BLaER1 treated with 17β-estradiol and CSF1 and Interleukin-3, amounts not matched to agents 10 nM and 100 nM (cell line): Measurements from ENCODE around the gene MAML3.

Experiments
- H3K27ac ChIP-seq, 11 experiments: shearing (Covaris generic); formaldehyde crosslinking; 2 replicates each; pipeline ENCODE4 v1.8.1; 2022
- H3K27me3 ChIP-seq, 11 experiments: shearing (Covaris generic); formaldehyde crosslinking; 2 replicates each; pipeline ENCODE4 v1.8.1; 2022
- H3K36me3 ChIP-seq, 11 experiments: shearing (Covaris generic); formaldehyde crosslinking; 2 replicates each; pipeline ENCODE4 v1.8.1; 2022
- H3K4me1 ChIP-seq, 10 experiments: shearing (Covaris generic); formaldehyde crosslinking; 2 replicates each; pipeline ENCODE4 v1.8.1; 2022
- H3K4me2 ChIP-seq, 11 experiments: shearing (Covaris generic); formaldehyde crosslinking; 2 replicates each; pipeline ENCODE4 v1.8.1; 2022
- H3K4me3 ChIP-seq, 10 experiments: shearing (Covaris generic); formaldehyde crosslinking; 2 replicates each; pipeline ENCODE4 v1.8.1; 2022
- H3K9ac ChIP-seq, 11 experiments: shearing (Covaris generic); formaldehyde crosslinking; 2 replicates each; pipeline ENCODE4 v1.8.1; 2022
- H3K9me3 ChIP-seq, 11 experiments: shearing (Covaris generic); formaldehyde crosslinking; replicated peaks in 1 of 11; 2 replicates each; pipeline ENCODE4 v1.8.1; 2022
- H4K20me1 ChIP-seq, 11 experiments: shearing (Covaris generic); formaldehyde crosslinking; 2 replicates each; pipeline ENCODE4 v1.8.1; 2022
- Cebpa-rat ChIP-seq, 11 experiments: shearing (Covaris generic); IDR thresholded peaks; 2 replicates each; pipeline ENCODE4 v1.8.1; 2022

Gene MAML3

GRCh38 chr4:139779691-139780090 lies 374.3 kb downstream of the MAML3 start:
- Histone ChIP-seq H4K20me1 (no peaks in the 10 kb centered on the region), H3K4me2 (no peak overlapping the region), H3K4me3 (no peak overlapping the region), H3K9ac (no peak overlapping the region), H3K4me1 (peaks cover 0 to 17% (median 9%) of the 10 kb centered on the region in 10 experiments; a peak in 12 of 20 replicates), H3K27me3 (no peaks in the 10 kb centered on the region), H3K27ac (no peak overlapping the region), H3K36me3 (peaks cover 0 to 21% (median 7%) of the 10 kb centered on the region in 11 experiments; a peak in 6 of 22 replicates), H3K9me3 (peaks cover 0 to 8% (median 0%) of the 10 kb centered on the region in 11 experiments; a peak in 2 of 22 replicates)
- no peak for TF ChIP-seq Cebpa-rat (IDR thresholded peaks at IDR 0.05)

- H3K27ac ChIP-seq = no peak overlapping the region
- no peaks in the 10 kb centered on the region for H3K27me3 ChIP-seq
- H3K4me2 ChIP-seq = no peak overlapping the region
- H3K9ac ChIP-seq = no peak overlapping the region
- H4K20me1 ChIP-seq = no peaks in the 10 kb centered on the region
- H3K9me3 ChIP-seq = peaks cover 0 to 8% (median 0%) of the 10 kb centered on the region in 11 experiments; a peak in 2 of 22 replicates
- H3K4me3 ChIP-seq = no peak overlapping the region
- TF ChIP-seq Cebpa-rat (IDR thresholded peaks at IDR 0.05) = no peak
- peaks cover 0 to 20% (median 7%) of the 10 kb centered on the region in 10 experiments; a peak in 7 of 20 replicates for H3K4me1 ChIP-seq
- peaks cover 0 to 5% (median 0%) of the 10 kb centered on the region in 11 experiments; a peak in 3 of 22 replicates for H3K36me3 ChIP-seq
Measured at GRCh38 chr4:139777757-139778156, 376.2 kb downstream of the MAML3 start.

GRCh38 chr4:139776235-139776634 lies 377.7 kb downstream of the MAML3 start:
- Histone ChIP-seq H3K27ac (no peak overlapping the region), H3K9me3 (peaks cover 0 to 12% (median 0%) of the 10 kb centered on the region in 11 experiments; a peak in 2 of 22 replicates), H3K4me1 (peaks cover 0 to 23% (median 9%) of the 10 kb centered on the region in 10 experiments; a peak in 10 of 20 replicates), H3K4me2 (peak overlapping the region in 3 of 11 experiments; percentile 0 to 45 (median 17); a peak in 2 of 22 replicates), H4K20me1 (no peaks in the 10 kb centered on the region), H3K9ac (no peak overlapping the region), H3K36me3 (peaks cover 0 to 5% (median 0%) of the 10 kb centered on the region in 11 experiments; a peak in 3 of 22 replicates), H3K27me3 (no peaks in the 10 kb centered on the region), H3K4me3 (no peak overlapping the region)
- no peak for TF ChIP-seq Cebpa-rat (IDR thresholded peaks at IDR 0.05)

GRCh38 chr4:139774759-139775487 lies 379.1 kb downstream of the MAML3 start:
- TF ChIP-seq Cebpa-rat (IDR thresholded peaks at IDR 0.05) = no peak
- Histone ChIP-seq H3K4me1 (peaks cover 9 to 36% (median 22%) of the 10 kb centered on the region in 10 experiments; a peak in 19 of 20 replicates), H3K9me3 (peaks cover 0 to 10% (median 3%) of the 10 kb centered on the region in 11 experiments; a peak in 5 of 22 replicates), H4K20me1 (no peaks in the 10 kb centered on the region), H3K27ac (no peak overlapping the region), H3K4me3 (no peak overlapping the region), H3K27me3 (no peaks in the 10 kb centered on the region), H3K36me3 (peaks cover 0 to 8% (median 0%) of the 10 kb centered on the region in 11 experiments; a peak in 3 of 22 replicates), H3K9ac (no peak overlapping the region), H3K4me2 (no peak overlapping the region)

- no peak overlapping the region for H3K4me3 ChIP-seq
- TF ChIP-seq Cebpa-rat (IDR thresholded peaks at IDR 0.05) = no peak
Measured at GRCh38 chr4:139773560-139774318, 380.2 kb downstream of the MAML3 start.

GRCh38 chr4:139770361-139770760 lies 383.6 kb downstream of the MAML3 start:
- H3K36me3 ChIP-seq = peaks cover 0 to 10% (median 0%) of the 10 kb centered on the region in 11 experiments; a peak in 6 of 22 replicates
- H3K9me3 ChIP-seq = peaks cover 0 to 20% (median 11%) of the 10 kb centered on the region in 11 experiments; a peak in 8 of 22 replicates
- H3K4me1 ChIP-seq = peaks cover 52 to 75% (median 58%) of the 10 kb centered on the region in 10 experiments
- no peaks in the 10 kb centered on the region for H3K27me3 ChIP-seq
- H3K4me3 ChIP-seq = no peak overlapping the region
- no peaks in the 10 kb centered on the region for H4K20me1 ChIP-seq
- H3K27ac ChIP-seq = peak overlapping the region in 5 of 11 experiments; percentile 3 to 31 (median 5); a peak in 4 of 22 replicates
- H3K4me2 ChIP-seq = peak overlapping the region in 10 of 11 experiments; percentile 8 to 44 (median 36); a peak in 20 of 22 replicates
- H3K9ac ChIP-seq = no peak overlapping the region
- no peak for TF ChIP-seq Cebpa-rat (IDR thresholded peaks at IDR 0.05)

More at GRCh38 chr4:139773560-139774318, 380.2 kb downstream of the MAML3 start:
- Histone ChIP-seq H3K4me1 (peaks cover 19 to 43% (median 31%) of the 10 kb centered on the region in 10 experiments), H3K4me2 (peak overlapping the region in 1 of 11 experiments; percentile 8; a peak in 2 of 22 replicates), H3K27me3 (no peaks in the 10 kb centered on the region), H3K9ac (no peak overlapping the region), H3K36me3 (peaks cover 0 to 10% (median 0%) of the 10 kb centered on the region in 11 experiments; a peak in 6 of 22 replicates), H3K9me3 (peaks cover 0 to 17% (median 8%) of the 10 kb centered on the region in 11 experiments; a peak in 7 of 22 replicates), H4K20me1 (no peaks in the 10 kb centered on the region), H3K27ac (no peak overlapping the region)

GRCh38 chr4:139769364-139769763 lies 384.6 kb downstream of the MAML3 start:
- Histone ChIP-seq H3K9ac (no peak overlapping the region), H3K4me1 (peaks cover 62 to 85% (median 68%) of the 10 kb centered on the region in 10 experiments), H3K4me2 (peak overlapping the region in 8 of 11 experiments; percentile 19 to 97 (median 86); a peak in 10 of 22 replicates), H3K27ac (peak overlapping the region in 8 of 11 experiments; percentile 71 to 88 (median 86); a peak in 8 of 22 replicates), H3K4me3 (no peak overlapping the region), H3K36me3 (peaks cover 0 to 10% (median 0%) of the 10 kb centered on the region in 11 experiments; a peak in 6 of 22 replicates), H3K27me3 (no peaks in the 10 kb centered on the region), H3K9me3 (peaks cover 0 to 20% (median 11%) of the 10 kb centered on the region in 11 experiments; a peak in 8 of 22 replicates), H4K20me1 (no peaks in the 10 kb centered on the region)
- TF ChIP-seq Cebpa-rat (IDR thresholded peaks at IDR 0.05) = no peak

- Histone ChIP-seq H3K4me1 (peaks cover 66 to 85% (median 71%) of the 10 kb centered on the region in 10 experiments), H4K20me1 (no peaks in the 10 kb centered on the region), H3K27me3 (no peaks in the 10 kb centered on the region), H3K36me3 (peaks cover 0 to 10% (median 0%) of the 10 kb centered on the region in 11 experiments; a peak in 6 of 22 replicates), H3K4me2 (peak overlapping the region; percentile 5 to 97 (median 52); a peak in 18 of 22 replicates), H3K27ac (peak overlapping the region in 10 of 11 experiments; percentile 71 to 88 (median 86); a peak in 17 of 22 replicates), H3K9me3 (peaks cover 0 to 20% (median 11%) of the 10 kb centered on the region in 11 experiments; a peak in 8 of 22 replicates), H3K4me3 (no peak overlapping the region), H3K9ac (no peak overlapping the region)
- no peak for TF ChIP-seq Cebpa-rat (IDR thresholded peaks at IDR 0.05)
Measured at GRCh38 chr4:139768896-139769295, 385.1 kb downstream of the MAML3 start.
